ENCODE measurements around the gene NOL4L. TPM values are rescaled to one million over a fixed set of nuclear protein-coding genes. Genes with fewer than 3 reads are reported as not detected.

NOL4L gene
- total and polyA plus RNA-seq, 12 donors, result 1.5 to 10.1 (median 5.1) TPM

DNA sequence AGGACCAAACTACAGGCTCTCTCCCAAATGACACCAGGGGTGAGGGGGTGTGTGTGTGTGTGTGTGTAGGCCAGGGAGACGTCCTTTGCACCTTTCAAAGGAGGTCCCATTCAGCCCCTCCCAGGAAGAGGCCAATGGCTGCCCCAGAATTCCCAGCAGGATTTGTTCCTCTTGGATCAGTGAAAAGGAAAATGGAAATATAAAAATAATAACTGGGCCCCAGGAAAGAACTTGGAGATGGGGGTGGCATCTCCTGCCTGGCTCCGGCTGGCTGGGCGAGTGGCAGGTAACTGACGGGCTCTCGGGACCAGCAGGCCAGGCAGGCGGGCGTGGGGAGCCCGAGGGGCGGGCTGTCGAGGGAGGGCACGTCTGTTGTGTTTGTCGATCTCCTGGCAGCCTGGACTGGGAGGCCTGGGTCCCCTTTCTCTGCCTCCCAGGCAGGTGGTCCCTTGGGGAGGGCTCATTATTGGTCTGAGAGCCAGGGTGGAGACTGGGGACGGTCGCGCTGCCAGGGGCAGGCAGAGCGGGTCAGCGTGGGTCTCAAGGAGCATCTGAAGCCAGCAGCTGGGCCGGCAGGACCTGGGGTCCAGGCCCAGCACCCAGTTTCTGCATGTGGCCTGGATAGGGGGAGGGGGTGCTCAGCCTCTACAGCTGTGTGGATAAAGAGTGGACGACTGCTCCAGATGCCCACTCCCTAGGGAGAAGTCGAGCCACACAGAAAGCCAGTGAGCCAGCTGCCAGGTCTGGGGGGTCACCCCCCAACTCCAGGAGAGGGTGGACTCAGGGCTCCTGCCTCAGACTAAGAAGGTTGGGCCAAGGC lies 3.1 kb downstream of the NOL4L start:
- H3K27ac ChIP-seq, result peak overlapping the region in 2 of 10 donors; percentile 41 to 73

DNA sequence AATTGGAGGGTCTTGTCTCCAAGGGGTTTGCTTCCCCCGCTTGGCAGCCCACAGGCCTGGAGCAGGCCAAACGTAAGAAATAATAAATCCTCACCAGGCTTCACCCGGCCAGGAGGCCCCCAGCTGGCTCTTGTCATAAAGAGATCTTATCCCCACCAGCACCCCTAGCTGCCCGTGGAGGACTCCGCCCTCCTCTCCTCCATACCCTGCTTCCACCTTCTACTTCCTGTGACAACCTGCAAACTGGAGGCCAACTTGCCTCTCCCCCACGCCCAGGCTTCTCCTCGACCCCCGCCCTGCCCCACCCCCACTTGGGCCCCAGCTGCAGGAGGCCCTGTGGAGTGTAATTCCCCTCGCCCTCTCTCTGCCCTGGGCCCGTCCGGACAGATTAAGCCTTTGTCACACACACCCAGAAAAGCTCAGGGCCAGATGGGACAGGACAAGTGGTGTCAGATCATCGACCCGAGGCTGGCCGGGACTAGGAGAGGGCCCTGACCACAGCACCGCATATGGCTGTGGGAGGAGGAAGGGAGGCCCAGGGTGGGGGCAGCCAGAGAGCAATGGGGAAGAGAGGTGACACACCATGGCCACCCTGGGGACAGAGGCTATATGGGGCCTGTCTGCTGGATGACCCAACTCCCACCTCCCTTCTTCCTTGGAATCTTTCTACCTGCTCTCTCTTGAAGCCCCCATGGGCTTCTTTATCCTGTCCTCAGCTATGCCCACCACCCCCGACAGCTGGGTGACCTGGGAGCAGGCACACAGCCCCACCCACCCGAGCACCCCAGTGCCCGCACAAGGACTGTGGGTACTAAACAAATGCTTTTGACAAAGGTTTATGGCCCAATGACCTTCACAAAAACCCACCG lies 3.9 kb downstream of the NOL4L start:
- no peaks in the 10 kb centered on the region for H3K9me3 ChIP-seq
- no peak overlapping the region for H3K4me3 ChIP-seq
- WGBS, 2 donors, result 61 to 62% methylated on average over 19 of the region's 19 CpGs
- peak in 1 of 2 donors; percentile 12 for DNase-seq
- H3K4me1 ChIP-seq, result peaks cover 0 to 30% (median 4%) of the 10 kb centered on the region in 9 donors
- intact Hi-C loops (cut with DNase I), result loop anchor here in 2 of 10 donors (5.0 to 10.0 kb wide), 2 partner anchors 46 to 54 kb away; no protein-coding TSS in a partner anchor
- H3K27ac ChIP-seq, result no peak overlapping the region
- no peaks in the 10 kb centered on the region for H3K36me3 ChIP-seq
- peak in 6 of 8 donors; percentile 7 to 45 (median 28) for ATAC-seq
- peaks cover 0 to 25% (median 8%) of the 10 kb centered on the region in 7 donors for H3K27me3 ChIP-seq
- TF ChIP-seq, protein P1, sequence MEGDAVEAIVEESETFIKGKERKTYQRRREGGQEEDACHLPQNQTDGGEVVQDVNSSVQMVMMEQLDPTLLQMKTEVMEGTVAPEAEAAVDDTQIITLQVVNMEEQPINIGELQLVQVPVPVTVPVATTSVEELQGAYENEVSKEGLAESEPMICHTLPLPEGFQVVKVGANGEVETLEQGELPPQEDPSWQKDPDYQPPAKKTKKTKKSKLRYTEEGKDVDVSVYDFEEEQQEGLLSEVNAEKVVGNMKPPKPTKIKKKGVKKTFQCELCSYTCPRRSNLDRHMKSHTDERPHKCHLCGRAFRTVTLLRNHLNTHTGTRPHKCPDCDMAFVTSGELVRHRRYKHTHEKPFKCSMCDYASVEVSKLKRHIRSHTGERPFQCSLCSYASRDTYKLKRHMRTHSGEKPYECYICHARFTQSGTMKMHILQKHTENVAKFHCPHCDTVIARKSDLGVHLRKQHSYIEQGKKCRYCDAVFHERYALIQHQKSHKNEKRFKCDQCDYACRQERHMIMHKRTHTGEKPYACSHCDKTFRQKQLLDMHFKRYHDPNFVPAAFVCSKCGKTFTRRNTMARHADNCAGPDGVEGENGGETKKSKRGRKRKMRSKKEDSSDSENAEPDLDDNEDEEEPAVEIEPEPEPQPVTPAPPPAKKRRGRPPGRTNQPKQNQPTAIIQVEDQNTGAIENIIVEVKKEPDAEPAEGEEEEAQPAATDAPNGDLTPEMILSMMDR (IDR thresholded peaks at IDR 0.05), result no peak

More for the DNA sequence above, 3.1 kb downstream of the NOL4L start:
- peak overlapping the region in 1 of 10 donors; percentile 60 for H3K4me3 ChIP-seq
- peaks cover 0 to 33% (median 15%) of the 10 kb centered on the region in 7 donors for H3K27me3 ChIP-seq
- intact Hi-C loops (cut with DNase I), result loop anchor here in 2 of 10 donors (5.0 to 10.0 kb wide), 2 partner anchors 47 to 55 kb away; no protein-coding TSS in a partner anchor
- TF ChIP-seq, protein P1 (IDR thresholded peaks at IDR 0.05), result no peak
- WGBS, 2 donors, result 83 to 85% methylated on average over 20 of the region's 20 CpGs
- no peaks in the 10 kb centered on the region for H3K9me3 ChIP-seq
- ATAC-seq (no peak), DNase-seq (no peak)
- peaks cover 0 to 30% (median 4%) of the 10 kb centered on the region in 9 donors for H3K4me1 ChIP-seq
- H3K36me3 ChIP-seq, result no peaks in the 10 kb centered on the region

DNA sequence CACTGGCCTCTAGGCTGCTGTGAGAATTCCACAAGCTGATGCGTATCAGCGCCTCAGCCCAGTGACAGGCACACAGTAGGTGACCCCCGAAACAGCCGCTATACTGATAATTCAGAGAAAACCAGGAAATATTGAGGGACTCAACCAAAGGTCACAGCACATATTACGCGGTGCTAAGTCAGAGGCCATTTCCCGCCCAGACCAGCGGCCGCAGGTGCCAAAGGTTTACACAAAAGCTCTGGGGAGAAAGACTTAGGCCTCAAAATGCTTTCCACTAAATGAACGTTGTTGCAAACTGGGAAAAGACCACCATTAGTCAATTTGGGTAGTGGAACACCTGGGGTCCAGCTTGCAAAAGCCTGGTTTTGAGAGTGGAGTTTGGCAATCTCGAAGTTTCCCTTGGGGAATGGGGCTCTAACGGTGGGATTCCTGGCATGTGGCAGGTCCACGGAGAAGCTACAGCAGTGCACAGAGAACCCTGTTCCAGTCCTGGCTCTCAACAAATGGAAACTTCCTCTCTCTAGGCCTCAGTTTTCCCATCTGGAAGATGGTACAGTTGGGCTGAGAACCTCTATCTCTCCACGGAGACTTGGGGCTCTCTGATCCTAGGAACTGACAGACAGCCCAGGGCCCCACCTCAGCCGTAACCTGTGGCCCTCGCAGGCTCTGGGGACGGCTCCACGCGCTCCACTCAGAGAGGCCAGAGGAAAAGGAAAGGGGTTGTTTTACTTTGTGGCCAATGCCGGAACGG lies 4.7 kb downstream of the NOL4L start:
- Histone ChIP-seq H3K9me3 (no peaks in the 10 kb centered on the region), H3K4me1 (peaks cover 0 to 25% (median under 1%) of the 10 kb centered on the region in 9 donors), H3K36me3 (no peaks in the 10 kb centered on the region), H3K27ac (no peak overlapping the region), H3K4me3 (no peak overlapping the region), H3K27me3 (peaks cover 0 to 17% (median under 1%) of the 10 kb centered on the region in 7 donors)
- WGBS, 2 donors, result 86 to 87% methylated on average over 21 of the region's 21 CpGs
- intact Hi-C loops (cut with DNase I), result loop anchor here in 2 of 10 donors (5.0 to 10.0 kb wide), 2 partner anchors 46 to 53 kb away; no protein-coding TSS in a partner anchor
- no peak for ATAC-seq
- DNase-seq, result no peak
- TF ChIP-seq, protein P1 (IDR thresholded peaks at IDR 0.05), result no peak
